Endothelial cell of umbilical vein (primary cell): ENCODE data around the gene GOLGA6A. TPM values are rescaled to one million over a fixed set of nuclear protein-coding genes. Genes with fewer than 3 reads are reported as not detected.

Experiments
- BruUV-seq: library from RNA; stranded (reverse); fragments of 400-500 nt; replicated peaks from 2 replicates; lab custom pipeline; 2021; lab: Mats Ljungman, UMichigan
- CTCF ChIA-PET: fragments of 300-600, 350-600 bp; sonication (Branson Sonifier 250); formaldehyde crosslinking; loops from one replicate; lab custom pipeline; 2021; ENCODE audit warnings: antibody characterized with exemption, inconsistent platforms; lab: Charles Lee
- POLR2A ChIA-PET: fragments of 300-600, 350-600 bp; sonication (Branson Sonifier 250); formaldehyde crosslinking; loops from one replicate; lab custom pipeline; 2021; ENCODE audit warnings: antibody characterized with exemption, inconsistent platforms; lab: Charles Lee
- DNase-seq: peaks from one replicate; pipeline ENCODE4 v3.0.0-alpha.2; 2011; ENCODE audit warnings: low read depth, low spot score
- FAIRE-seq: peaks from 2 replicates; lab custom pipeline; 2011; peaks lifted over from hg19 to GRCh38; lab: Jason Lieb, UNC
- H2AFZ ChIP-seq: 2 replicates; pipeline ENCODE4 v1.6.0; 2012; ENCODE audit warnings: low read depth, low read length, control low read depth, inconsistent platforms
- H3K27ac ChIP-seq: 2 replicates; pipeline ENCODE4 v1.5.1; 2011; ENCODE audit warnings: low read depth, mild to moderate bottlenecking, control low read depth, low read length, moderate library complexity; ENCODE audit not compliant: insufficient read depth
- H3K27me3 ChIP-seq, 2 experiments: 2 replicates each; pipeline versions ENCODE4 v1.6.0 to v1.6.1; 2011; ENCODE audit warnings: low read length in 2 of 2, mixed read lengths in 1 of 2; ENCODE audit not compliant: control insufficient read depth in 2 of 2, insufficient read depth in 2 of 2
- H3K36me3 ChIP-seq, 2 experiments: 2 replicates in 1 of 2; 3 replicates in 1 of 2; pipeline ENCODE4 v1.5.1; 2011; ENCODE audit warnings: low read length in 2 of 2, mild to moderate bottlenecking in 1 of 2, moderate library complexity in 1 of 2; ENCODE audit not compliant: control insufficient read depth in 2 of 2, insufficient read depth in 2 of 2; ENCODE audit errors: extremely low read depth in 1 of 2
- H3K4me1 ChIP-seq: 3 replicates; pipeline ENCODE4 v1.5.1; 2011; ENCODE audit warnings: mild to moderate bottlenecking, low read length; ENCODE audit not compliant: control insufficient read depth, insufficient read depth; ENCODE audit errors: extremely low read depth
- H3K4me2 ChIP-seq: 2 replicates; pipeline ENCODE4 v1.6.1; 2011; ENCODE audit warnings: low read length, control low read depth, mixed read lengths; ENCODE audit not compliant: insufficient read depth
- H3K4me3 ChIP-seq, 3 experiments: fragments of 200-600 bp in 1 of 3; sonication (generic), shearing (Covaris generic) in 1 of 3; replicated peaks in 1 of 3; 2 replicates each; pipeline ENCODE4 v1.5.1; 2011 to 2016; ENCODE audit warnings: control low read depth in 3 of 3, low read length in 3 of 3, mild to moderate bottlenecking in 2 of 3, inconsistent platforms in 1 of 3, low read depth in 1 of 3, moderate library complexity in 1 of 3; ENCODE audit not compliant: insufficient read depth in 1 of 3
- H3K79me2 ChIP-seq: 2 replicates; pipeline ENCODE4 v1.6.0; 2012; ENCODE audit warnings: low read length, inconsistent platforms; ENCODE audit not compliant: control insufficient read depth, insufficient read depth
- H3K9ac ChIP-seq: replicated peaks from 2 replicates; pipeline ENCODE3; 2011; ENCODE audit warnings: low read length, control low read depth; ENCODE audit not compliant: insufficient read depth; ENCODE audit errors: extremely low read depth
- H3K9me1 ChIP-seq: replicated peaks from 3 replicates; pipeline ENCODE4 v1.6.0; 2011; ENCODE audit warnings: mild to moderate bottlenecking, low read length; ENCODE audit not compliant: control insufficient read depth, insufficient read depth; ENCODE audit errors: extremely low read depth
- H3K9me3 ChIP-seq: replicated peaks from 2 replicates; pipeline ENCODE4 v1.5.1; 2012; ENCODE audit warnings: low read length, inconsistent platforms; ENCODE audit not compliant: control insufficient read depth, insufficient read depth
- H4K20me1 ChIP-seq: replicated peaks from 2 replicates; pipeline ENCODE3; 2011; ENCODE audit warnings: mild to moderate bottlenecking, low read length; ENCODE audit not compliant: control insufficient read depth, insufficient read depth; ENCODE audit errors: extremely low read depth
- EZH2 ChIP-seq: IDR thresholded peaks from 2 replicates; pipeline ENCODE4 v1.6.1; 2012; ENCODE audit warnings: borderline replicate concordance, low read depth, mild to moderate bottlenecking, moderate library complexity, low read length, inconsistent platforms; ENCODE audit not compliant: severe bottlenecking
- FOS ChIP-seq: IDR thresholded peaks from 2 replicates; pipeline ENCODE4 v1.6.1; 2011; ENCODE audit warnings: mild to moderate bottlenecking, low read length, moderate library complexity, borderline replicate concordance; ENCODE audit not compliant: insufficient read depth
- GATA2 ChIP-seq: IDR thresholded peaks from 2 replicates; pipeline ENCODE4 v1.7.0; 2011; ENCODE audit warnings: low read depth, mild to moderate bottlenecking, moderate library complexity, mixed read lengths, low read length; ENCODE audit not compliant: insufficient read length, insufficient read depth
- JUN ChIP-seq: IDR thresholded peaks from 2 replicates; pipeline ENCODE4 v1.6.1; 2011; ENCODE audit warnings: borderline replicate concordance, low read depth; ENCODE audit not compliant: insufficient read length, insufficient read depth
- MYC ChIP-seq: IDR thresholded peaks from one replicate; pipeline ENCODE4 v1.6.1; 2011; ENCODE audit warnings: mild to moderate bottlenecking, low read depth, low read length
- POLR2A ChIP-seq: IDR thresholded peaks from 2 replicates; pipeline ENCODE4 v1.6.1; 2012; ENCODE audit warnings: low read depth, mild to moderate bottlenecking, control low read depth, low read length
- POLR2AphosphoS5 ChIP-seq: IDR thresholded peaks from 2 replicates; pipeline ENCODE4 v1.6.1; 2012; ENCODE audit warnings: low read depth, mild to moderate bottlenecking, control low read depth, low read length, moderate library complexity; ENCODE audit not compliant: insufficient read depth
- dilution Hi-C: fragments of 300-500 bp; cut with MboI; formaldehyde crosslinking; loops from one replicate; pipeline ENCODE4 v1.15.0; 2019; ENCODE audit warnings: low sequenced_read_pairs; ENCODE audit not compliant: extremely low pct_ligation_motif_present
- intact Hi-C: fragments of 100-400 bp; cut with micrococcal nuclease; formaldehyde crosslinking; loops from one replicate; pipeline ENCODE4 v1.10.0; 2022
- polyA plus RNA-seq, 4 experiments: library from polyadenylated mRNA; depleted of rRNA in 3 of 4; stranded (reverse) in 3 of 4; unstranded in 1 of 4; fragments of >200 nt; gene quantifications; 2 replicates each; pipeline versions ENCODE4 v1.2.1 to v1.2.3, GENCODE V29; 2011 to 2012; ENCODE audit warnings: missing spikeins in 1 of 4
- total RNA-seq: library from RNA; stranded (reverse); gene quantifications from 2 replicates; pipeline ENCODE4 v1.2.3, GENCODE V29; 2021
- TF ChIP-seq, protein P1 (sequence below), 2 donors: IDR thresholded peaks; 1 replicate in 1 of 2; 2 replicates in 1 of 2; pipeline ENCODE4 v1.5.1; 2011; ENCODE audit warnings: low read length in 2 of 2, mild to moderate bottlenecking in 2 of 2, moderate library complexity in 2 of 2, control low read depth in 1 of 2, inconsistent platforms in 1 of 2, low read depth in 1 of 2; ENCODE audit not compliant: insufficient read depth in 1 of 2; ENCODE audit errors: extremely low read depth in 1 of 2
- TF ChIP-seq, protein P2 (sequence below): IDR thresholded peaks from 2 replicates; pipeline ENCODE4 v1.6.1; 2011; ENCODE audit not compliant: insufficient read depth, insufficient read length

The GOLGA6A gene
- total and polyA plus RNA-seq, 2 donors (not counting 3 experiments of a cell fraction or from before 2014, with no cell fraction given) = not detected

DNA sequence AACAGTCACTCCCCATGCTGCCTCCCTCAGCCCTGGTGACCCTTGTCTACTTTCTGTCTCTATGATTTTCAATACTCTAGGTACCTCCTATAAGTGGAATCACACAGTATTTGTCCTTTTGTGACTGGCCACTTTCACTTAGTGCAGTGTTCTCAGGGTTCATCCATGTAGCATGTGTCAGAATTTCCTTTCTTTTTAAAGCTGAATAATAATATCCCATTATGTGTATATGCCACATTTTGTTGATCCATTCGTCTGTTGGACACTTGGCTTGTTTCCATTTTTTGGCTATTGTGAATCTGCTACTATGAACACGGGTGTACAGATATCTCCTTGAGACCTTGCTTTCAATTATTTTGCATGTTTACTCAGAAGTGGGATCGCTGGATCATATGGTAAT is 53.7 kb downstream of the GOLGA6A start:
- CTCF ChIA-PET = interaction anchor here (0.6 to 2.2 kb wide), 3 partner anchors 8 to 56 kb away, joined by 4 to 14 read pairs (median 7); no protein-coding TSS in a partner anchor
- H3K4me2 ChIP-seq = no peak overlapping the region
- peaks cover 14% of the 10 kb centered on the region for H3K79me2 ChIP-seq
- peaks cover 22% of the 10 kb centered on the region for H3K4me1 ChIP-seq
- BruUV-seq = no TSS peak
- H3K27me3 ChIP-seq = no peaks in the 10 kb centered on the region
- no peaks in the 10 kb centered on the region for H3K9me1 ChIP-seq
- TF ChIP-seq JUN (no peak), GATA2 (no peak), POLR2A (no peak), MYC (no peak), POLR2AphosphoS5 (no peak), FOS (no peak), EZH2 (no peak)
- TF ChIP-seq, protein P1, sequence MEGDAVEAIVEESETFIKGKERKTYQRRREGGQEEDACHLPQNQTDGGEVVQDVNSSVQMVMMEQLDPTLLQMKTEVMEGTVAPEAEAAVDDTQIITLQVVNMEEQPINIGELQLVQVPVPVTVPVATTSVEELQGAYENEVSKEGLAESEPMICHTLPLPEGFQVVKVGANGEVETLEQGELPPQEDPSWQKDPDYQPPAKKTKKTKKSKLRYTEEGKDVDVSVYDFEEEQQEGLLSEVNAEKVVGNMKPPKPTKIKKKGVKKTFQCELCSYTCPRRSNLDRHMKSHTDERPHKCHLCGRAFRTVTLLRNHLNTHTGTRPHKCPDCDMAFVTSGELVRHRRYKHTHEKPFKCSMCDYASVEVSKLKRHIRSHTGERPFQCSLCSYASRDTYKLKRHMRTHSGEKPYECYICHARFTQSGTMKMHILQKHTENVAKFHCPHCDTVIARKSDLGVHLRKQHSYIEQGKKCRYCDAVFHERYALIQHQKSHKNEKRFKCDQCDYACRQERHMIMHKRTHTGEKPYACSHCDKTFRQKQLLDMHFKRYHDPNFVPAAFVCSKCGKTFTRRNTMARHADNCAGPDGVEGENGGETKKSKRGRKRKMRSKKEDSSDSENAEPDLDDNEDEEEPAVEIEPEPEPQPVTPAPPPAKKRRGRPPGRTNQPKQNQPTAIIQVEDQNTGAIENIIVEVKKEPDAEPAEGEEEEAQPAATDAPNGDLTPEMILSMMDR (IDR thresholded peaks at IDR 0.05; ENCODE audit: extremely low read depth in 1 of 2, insufficient read depth in 1 of 2, low read depth in 1 of 2, low read length in 2 of 2) = no peak
- TF ChIP-seq, protein P2, sequence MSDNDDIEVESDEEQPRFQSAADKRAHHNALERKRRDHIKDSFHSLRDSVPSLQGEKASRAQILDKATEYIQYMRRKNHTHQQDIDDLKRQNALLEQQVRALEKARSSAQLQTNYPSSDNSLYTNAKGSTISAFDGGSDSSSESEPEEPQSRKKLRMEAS = no peak
- no peak overlapping the region for H3K4me3 ChIP-seq
- no peak overlapping the region for H2AFZ ChIP-seq
- H3K9me3 ChIP-seq = no peaks in the 10 kb centered on the region
- H3K27ac ChIP-seq = no peak overlapping the region
- FAIRE-seq (no peak), DNase-seq (peak; percentile 35)
- intact Hi-C loops = no loop called here
- POLR2A ChIA-PET = no interaction called here
- no peak overlapping the region for H3K9ac ChIP-seq
- no peaks in the 10 kb centered on the region for H4K20me1 ChIP-seq
- peaks cover 3 to 26% of the 10 kb centered on the region in 2 experiments for H3K36me3 ChIP-seq
- dilution Hi-C loops = no loop called here
